Lung (tissue), 12 donors: ENCODE measurements around the gene GASK1A. TPM values are rescaled to one million over a fixed set of nuclear protein-coding genes. Genes with fewer than 3 reads are reported as not detected.

Source experiments
- ATAC-seq: fragments of 200-7000 bp; cut with Tn5 transposase; one replicate; pipeline ENCODE4 v1.9.1; 2020; ENCODE audit warnings: moderate number of reproducible peaks; ENCODE audit not compliant: insufficient read depth, low FRiP score
- DNase-seq, 3 donors: peaks; one replicate each; pipeline ENCODE4 v3.0.0-alpha.2; 2013 to 2017
- H3K27ac ChIP-seq, 2 donors: one replicate each; pipeline ENCODE4 v1.5.1; 2013; ENCODE audit warnings: mild to moderate bottlenecking in 2 of 2, moderate library complexity in 2 of 2, control low read depth in 1 of 2, inconsistent platforms in 1 of 2, low read depth in 1 of 2, low read length in 1 of 2
- H3K27me3 ChIP-seq, 3 donors: one replicate each; pipeline ENCODE4 v1.5.1; 2013; ENCODE audit warnings: low read length in 2 of 3; ENCODE audit not compliant: control insufficient read depth in 3 of 3, insufficient read depth in 3 of 3
- H3K36me3 ChIP-seq, 4 donors: one replicate each; pipeline ENCODE4 v1.5.1; 2013; ENCODE audit warnings: low read length in 4 of 4, mild to moderate bottlenecking in 1 of 4, moderate library complexity in 1 of 4; ENCODE audit not compliant: control insufficient read depth in 4 of 4, insufficient read depth in 4 of 4
- H3K4me1 ChIP-seq, 5 donors: one replicate each; pipeline ENCODE4 v1.5.1; 2013; ENCODE audit warnings: low read length in 5 of 5, mild to moderate bottlenecking in 2 of 5, moderate library complexity in 1 of 5; ENCODE audit not compliant: control insufficient read depth in 5 of 5, insufficient read depth in 5 of 5
- H3K4me3 ChIP-seq: one replicate; pipeline ENCODE4 v1.5.1; 2013; ENCODE audit warnings: mild to moderate bottlenecking, control low read depth, moderate library complexity
- H3K9ac ChIP-seq, 2 donors: one replicate each; pipeline ENCODE4 v1.5.1; 2013; ENCODE audit warnings: low read length in 2 of 2, control low read depth in 1 of 2; ENCODE audit not compliant: insufficient read depth in 1 of 2
- H3K9me3 ChIP-seq, 4 donors: one replicate each; pipeline ENCODE4 v1.5.1; 2013; ENCODE audit warnings: low read length in 3 of 4, mild to moderate bottlenecking in 1 of 4, moderate library complexity in 1 of 4; ENCODE audit not compliant: control insufficient read depth in 4 of 4, insufficient read depth in 3 of 4
- CTCF ChIP-seq: IDR thresholded peaks from 2 replicates; pipeline ENCODE4 v1.5.1; 2012; ENCODE audit warnings: mild to moderate bottlenecking; ENCODE audit errors: control extremely low read depth, extremely low read depth
- WGBS, 2 donors: extraction: QIAGEN DNeasy Blood & Tissue Kit; methylation state at CpG; one replicate each; pipeline ENCODE4 v1.1.7; 2013; 5-methylcytosine and 5-hydroxymethylcytosine counted together
- polyA plus RNA-seq, 2 donors: library from polyadenylated mRNA; stranded (reverse); fragments of 200-250 nt; gene quantifications; one replicate each; pipeline ENCODE4 v1.2.1, GENCODE V29; 2013
- total RNA-seq, 2 donors: library from RNA; depleted of rRNA in 1 of 2; stranded (reverse); fragments of >200 nt in 1 of 2; gene quantifications; one replicate each; pipeline ENCODE4 v1.2.1, GENCODE V29; 2014 to 2021
- donor health status: control.
- donor health status: control.
- donor health status: Bipolar disorder and iron deficiency.
- donor health status: healthy.
- donor health status: DM: yes; HTN: yes; CAD: no.

Gene GASK1A
- total and polyA plus RNA-seq, 4 donors: 1.5 to 16.1 (median 5.1) TPM

DNA sequence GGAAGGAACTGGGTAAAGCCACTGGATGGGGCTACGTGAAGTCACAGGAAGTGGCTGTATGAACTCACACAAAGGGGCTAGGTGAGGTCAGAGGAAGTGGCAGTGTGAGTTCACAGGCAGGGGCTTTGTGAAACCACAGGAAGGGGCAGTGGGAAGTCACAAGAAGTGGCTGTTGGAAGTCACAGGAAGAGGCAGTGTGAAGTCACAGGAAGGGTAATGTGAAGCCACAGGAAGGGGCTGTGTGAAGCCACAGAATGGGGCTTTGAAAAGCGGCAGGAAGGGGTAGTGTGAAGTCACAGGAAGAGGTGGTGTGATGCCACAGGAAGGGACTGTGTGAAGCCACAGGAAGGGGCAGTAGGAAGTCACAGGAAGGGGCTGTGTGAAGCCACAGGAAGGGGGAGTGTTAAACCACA is 34.6 kb downstream of the GASK1A start:
- no peaks in the 10 kb centered on the region for H3K36me3 ChIP-seq
- H3K27me3 ChIP-seq: no peaks in the 10 kb centered on the region
- H3K9me3 ChIP-seq: peaks cover 0 to 55% (median 0%) of the 10 kb centered on the region in 4 donors
- WGBS, 2 donors: 36 to 45% methylated on average over 2 of the region's 2 CpGs
- H3K4me1 ChIP-seq: no peaks in the 10 kb centered on the region
- no peak overlapping the region for H3K9ac ChIP-seq
- DNase-seq: no peak
- H3K27ac ChIP-seq: no peak overlapping the region
- H3K4me3 ChIP-seq: no peak overlapping the region
- no peak for ATAC-seq
- TF ChIP-seq CTCF: no peak

DNA sequence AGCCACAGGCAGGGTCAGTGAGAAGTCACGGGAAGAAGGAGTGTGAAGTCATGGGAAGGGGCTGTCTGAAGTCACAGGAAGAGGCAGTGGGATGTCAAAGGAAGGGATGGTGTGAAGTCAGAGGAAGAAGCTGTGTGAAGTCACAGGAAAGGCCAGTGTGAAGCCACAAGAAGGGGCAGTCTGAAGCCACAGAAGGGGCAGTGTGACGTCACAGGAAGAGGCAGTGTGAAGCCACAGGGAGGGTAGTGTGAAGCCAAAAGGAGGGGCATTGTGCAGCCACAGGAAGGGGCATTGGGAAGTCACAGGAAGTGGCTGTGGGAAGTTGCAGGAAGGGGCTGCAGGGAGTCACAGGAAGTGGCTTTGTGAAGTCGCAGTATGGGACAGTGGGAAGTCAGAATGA is 35.1 kb downstream of the GASK1A start:
- no peak for DNase-seq
- TF ChIP-seq CTCF: no peak
- Histone ChIP-seq H3K9me3 (peaks cover 0 to 55% (median 0%) of the 10 kb centered on the region in 4 donors), H3K27ac (no peak overlapping the region), H3K4me3 (no peak overlapping the region), H3K9ac (no peak overlapping the region), H3K4me1 (no peaks in the 10 kb centered on the region), H3K27me3 (no peaks in the 10 kb centered on the region), H3K36me3 (no peaks in the 10 kb centered on the region)
- no peak for ATAC-seq
- WGBS, 2 donors: 45 to 70% methylated on average over 3 of the region's 3 CpGs

DNA sequence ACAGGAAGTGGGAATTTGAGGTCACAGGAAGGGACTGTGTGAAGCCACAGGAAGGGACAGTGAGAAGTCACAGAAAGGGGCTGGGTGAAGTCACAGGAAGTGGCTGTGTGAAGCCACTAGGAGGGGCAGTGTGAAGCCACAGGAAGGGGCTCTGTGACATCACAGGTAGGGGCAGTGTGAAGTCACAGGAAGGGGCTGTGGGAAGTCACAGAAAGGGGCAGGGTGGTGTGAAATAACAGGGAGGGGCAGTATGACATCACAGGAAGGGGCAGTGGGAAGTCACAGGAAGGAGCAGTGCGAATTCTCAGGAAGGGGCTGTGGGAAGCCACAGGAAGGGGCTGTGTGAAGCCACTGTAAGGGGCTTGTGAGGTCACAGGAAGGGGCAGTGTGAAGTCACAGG is 35.8 kb downstream of the GASK1A start:
- DNase-seq (no peak), ATAC-seq (no peak)
- 29 to 48% methylated on average over 1 of the region's 1 CpG for WGBS, 2 donors
- Histone ChIP-seq H3K4me3 (no peak overlapping the region), H3K9me3 (peaks cover 0 to 55% (median 0%) of the 10 kb centered on the region in 4 donors), H3K9ac (no peak overlapping the region), H3K27ac (no peak overlapping the region), H3K27me3 (no peaks in the 10 kb centered on the region), H3K4me1 (no peaks in the 10 kb centered on the region), H3K36me3 (no peaks in the 10 kb centered on the region)
- no peak for TF ChIP-seq CTCF

- Histone ChIP-seq H3K9me3 (peaks cover 0 to 55% (median 0%) of the 10 kb centered on the region in 4 donors), H3K27ac (peak overlapping the region in 1 of 2 donors; percentile 9), H3K36me3 (no peaks in the 10 kb centered on the region), H3K27me3 (no peaks in the 10 kb centered on the region), H3K9ac (no peak overlapping the region), H3K4me3 (no peak overlapping the region), H3K4me1 (peaks cover 0 to 2% (median 0%) of the 10 kb centered on the region in 5 donors)
- no peak for TF ChIP-seq CTCF
- 68 to 80% methylated on average over 1 of the region's 1 CpG for WGBS, 2 donors
- DNase-seq (no peak), ATAC-seq (no peak)
Measured at GRCh38 chr3:43015572-43015971, 36.5 kb downstream of the GASK1A start.
